ENCODE data around the gene TEN1.

TEN1 gene

GRCh38 chr17:76007131-76007849 lies 28.2 kb downstream of the TEN1 start:
- DNase-seq (ENCODE audit: low read depth), result no peak

- DNase-seq (ENCODE audit: low read depth), result no peak
These were observed 28.8 kb downstream of the TEN1 start for GRCh38 chr17:76007850-76008165.

GRCh38 chr17:76008208-76008607 lies 29.2 kb downstream of the TEN1 start:
- DNase-seq (ENCODE audit: low read depth), result no peak

DNA sequence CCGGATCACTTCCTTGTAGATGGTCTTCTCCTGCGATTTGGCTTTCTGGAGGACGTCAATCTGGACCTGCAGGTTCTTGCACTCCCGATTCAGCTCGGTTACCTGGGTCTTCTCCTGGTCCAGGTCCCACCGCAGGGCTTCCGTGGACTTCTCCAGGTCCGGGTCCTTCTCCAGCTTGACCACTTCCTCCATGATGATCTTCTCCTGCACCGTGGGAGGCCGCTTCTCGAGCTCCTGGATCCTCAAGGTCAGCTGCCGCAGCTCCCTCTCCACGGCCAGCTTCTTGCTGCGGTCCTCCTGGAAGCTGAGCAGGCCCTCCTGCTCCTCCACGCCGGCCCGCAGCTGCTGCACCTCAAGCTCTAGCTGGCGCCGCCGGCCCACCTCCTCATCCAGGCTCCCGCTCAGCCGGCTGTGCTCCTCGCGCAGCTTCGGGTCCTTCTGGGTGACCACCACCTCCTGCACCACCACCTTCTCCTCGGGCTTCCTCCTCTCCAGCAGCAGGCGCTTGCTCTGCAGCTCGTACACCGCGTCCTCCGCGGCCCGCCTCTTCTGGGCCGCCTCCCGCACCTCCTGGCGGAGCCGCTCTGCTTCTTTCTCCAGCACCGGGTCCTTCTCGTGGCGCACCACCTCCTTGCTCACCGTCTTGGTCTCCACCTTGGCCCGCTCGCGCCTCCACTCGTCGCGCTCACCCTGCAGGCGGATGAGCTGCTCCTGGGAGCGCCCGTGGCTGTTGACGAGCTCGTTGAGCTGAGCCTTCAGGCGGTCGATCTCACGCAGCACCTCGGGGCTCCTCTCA lies 29.8 kb downstream of the TEN1 start:
- no peak for DNase-seq (ENCODE audit: low read depth)

DNA sequence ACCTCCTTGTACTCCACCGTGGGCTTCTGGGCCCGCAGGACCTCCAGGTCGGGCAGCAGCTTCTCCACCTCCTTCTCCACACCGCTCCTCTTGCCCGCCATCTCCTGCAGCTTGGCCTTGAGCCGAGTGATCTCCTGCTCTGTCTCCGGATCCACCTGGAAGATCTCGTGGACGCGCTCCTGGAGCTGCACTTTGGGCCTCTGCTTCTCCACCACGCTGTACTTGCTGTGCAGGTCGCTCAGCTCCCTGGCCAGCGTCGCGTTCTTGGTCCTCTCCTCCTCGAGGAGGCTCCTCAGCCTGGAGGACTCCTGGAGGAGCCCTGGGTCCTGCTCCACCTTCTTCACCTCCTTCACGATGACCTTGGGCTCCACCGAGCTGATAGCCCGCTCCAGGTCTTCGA lies 30.4 kb downstream of the TEN1 start:
- DNase-seq (ENCODE audit: low read depth), result no peak

DNA sequence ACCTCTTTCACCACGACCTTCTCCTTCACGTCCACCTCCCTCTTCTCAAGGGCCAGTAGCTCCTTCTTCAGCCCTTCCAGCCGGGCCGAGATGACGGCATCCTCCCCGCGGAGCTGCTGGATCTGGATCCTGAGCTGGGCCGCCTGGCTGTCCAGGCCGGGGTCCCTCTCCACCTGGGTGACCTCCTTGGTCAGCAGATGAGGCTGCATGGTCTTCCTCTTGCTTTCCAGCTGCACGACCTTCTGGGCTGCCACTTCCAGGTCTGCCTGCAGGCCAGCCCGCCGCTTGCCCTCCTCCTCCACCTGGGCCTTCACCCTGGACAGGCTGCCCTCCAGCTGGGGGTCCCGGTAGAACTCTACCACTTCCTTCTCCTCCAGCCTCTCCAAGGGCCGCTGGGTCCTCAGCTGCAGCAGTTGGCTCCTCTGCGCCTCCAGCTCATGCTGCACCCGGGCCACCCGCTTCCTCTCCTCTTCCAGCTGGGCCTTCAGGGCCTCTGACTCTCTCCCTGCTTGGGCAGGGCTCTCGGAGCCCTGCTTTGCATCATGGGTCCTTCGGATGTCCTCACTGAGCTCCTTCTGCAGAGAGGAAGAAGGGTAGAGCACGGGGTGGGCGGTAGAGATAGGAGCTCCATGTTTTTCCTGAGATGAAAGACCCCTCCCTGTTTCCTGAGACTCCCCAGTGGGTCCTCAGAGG lies 31.1 kb downstream of the TEN1 start:
- no peak for DNase-seq (ENCODE audit: low read depth)

DNA sequence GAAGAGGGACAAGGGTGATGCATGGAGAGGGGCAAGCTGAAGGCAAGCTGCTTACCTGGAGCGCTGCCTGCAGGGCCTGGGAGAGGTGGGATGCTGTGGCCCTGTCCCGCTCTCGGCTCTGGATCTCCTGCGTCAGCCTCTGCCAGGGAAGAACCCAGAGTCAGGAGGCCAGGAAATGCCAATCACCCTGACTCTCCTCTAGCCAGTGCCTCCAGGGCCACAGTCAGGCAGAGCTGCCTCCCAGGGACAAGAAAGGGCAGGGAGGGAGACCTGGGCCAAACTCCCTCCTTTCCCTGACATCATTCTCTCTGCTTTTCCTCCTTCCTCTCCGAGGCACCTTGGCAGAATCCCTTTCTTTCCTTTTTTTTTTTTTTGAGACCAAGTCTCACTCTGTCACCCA lies 32.9 kb downstream of the TEN1 start:
- no peak for DNase-seq (ENCODE audit: low read depth)

GRCh38 chr17:76013377-76013932 lies 34.4 kb downstream of the TEN1 start:
- no peak for DNase-seq (ENCODE audit: low read depth)

GRCh38 chr17:76014100-76014924 lies 35.3 kb downstream of the TEN1 start:
- peak; percentile 67 for DNase-seq (ENCODE audit: low read depth)

GRCh38 chr17:76014925-76015261 lies 35.9 kb downstream of the TEN1 start:
- DNase-seq (ENCODE audit: low read depth), result no peak

DNA sequence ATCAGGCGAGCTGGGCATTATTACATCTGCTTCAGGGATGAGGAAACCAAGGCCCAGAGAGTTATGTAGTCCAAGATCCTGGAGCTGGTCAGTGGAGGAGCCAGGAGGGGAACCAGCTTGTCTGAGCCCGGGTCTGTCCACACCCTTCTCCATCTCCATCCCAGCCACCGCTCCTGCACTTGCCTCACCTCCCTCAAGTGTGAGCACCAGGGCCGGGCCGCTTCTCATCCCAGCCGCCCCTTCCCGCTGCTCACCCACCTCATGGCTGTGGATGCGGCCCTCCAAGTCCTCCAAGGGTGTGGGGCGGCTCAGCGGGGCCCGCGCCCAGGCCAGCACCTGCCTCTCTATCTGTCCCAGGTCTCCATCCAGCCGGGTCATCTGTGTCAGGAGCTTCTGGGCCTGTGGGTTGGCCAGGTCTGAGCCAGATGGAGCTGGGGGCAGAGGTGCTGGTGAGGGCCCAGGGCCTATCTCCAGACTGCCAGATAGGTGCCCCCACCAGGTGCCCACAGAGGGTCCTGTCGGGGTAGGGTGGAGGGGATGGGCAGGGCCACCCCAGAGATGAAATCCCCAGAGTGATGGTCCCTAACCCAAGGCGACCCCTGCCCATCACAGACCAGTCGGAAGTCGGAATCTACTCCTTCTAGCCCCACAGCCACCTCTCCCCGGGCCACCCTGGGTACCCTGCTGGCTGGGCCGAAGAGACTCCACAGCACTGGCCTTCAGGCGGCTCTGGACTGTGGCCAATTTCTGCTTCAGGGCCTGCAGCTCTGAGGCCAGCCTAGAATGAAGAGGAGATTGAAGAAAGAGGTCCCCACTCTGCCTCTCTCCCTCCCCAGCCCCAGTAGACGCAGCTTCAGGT lies 38.7 kb downstream of the TEN1 start:
- DNase-seq (ENCODE audit: low read depth), result no peak

GRCh38 chr17:76018340-76018680 lies 39.3 kb downstream of the TEN1 start:
- DNase-seq (ENCODE audit: low read depth), result no peak

DNA sequence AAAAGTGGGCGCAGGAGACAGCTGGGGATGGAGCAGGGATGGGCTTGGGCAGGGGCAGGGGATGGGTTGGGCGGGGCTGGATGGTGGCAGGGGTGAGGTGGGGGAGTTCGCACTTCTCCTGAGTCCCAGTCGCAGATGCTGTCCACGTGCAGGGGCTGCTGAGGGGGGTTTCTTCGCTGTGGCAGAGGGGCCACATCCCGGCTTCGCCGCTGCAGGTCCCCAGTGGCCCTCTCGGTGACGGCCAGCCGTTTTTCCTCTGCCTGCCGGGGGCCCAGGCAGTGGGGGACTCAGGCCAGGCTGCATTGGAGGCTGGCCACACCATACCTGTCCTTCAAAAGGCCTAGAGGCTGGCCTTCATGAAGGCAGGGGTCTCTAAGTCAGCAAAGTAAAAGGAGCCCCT lies 39.8 kb downstream of the TEN1 start:
- no peak for DNase-seq (ENCODE audit: low read depth)

- no peak for DNase-seq (ENCODE audit: low read depth)
These were observed 40.9 kb downstream of the TEN1 start for GRCh38 chr17:76019833-76020467.

- DNase-seq (ENCODE audit: low read depth), result no peak
These were observed 43.2 kb downstream of the TEN1 start for GRCh38 chr17:76022285-76022684.

DNA sequence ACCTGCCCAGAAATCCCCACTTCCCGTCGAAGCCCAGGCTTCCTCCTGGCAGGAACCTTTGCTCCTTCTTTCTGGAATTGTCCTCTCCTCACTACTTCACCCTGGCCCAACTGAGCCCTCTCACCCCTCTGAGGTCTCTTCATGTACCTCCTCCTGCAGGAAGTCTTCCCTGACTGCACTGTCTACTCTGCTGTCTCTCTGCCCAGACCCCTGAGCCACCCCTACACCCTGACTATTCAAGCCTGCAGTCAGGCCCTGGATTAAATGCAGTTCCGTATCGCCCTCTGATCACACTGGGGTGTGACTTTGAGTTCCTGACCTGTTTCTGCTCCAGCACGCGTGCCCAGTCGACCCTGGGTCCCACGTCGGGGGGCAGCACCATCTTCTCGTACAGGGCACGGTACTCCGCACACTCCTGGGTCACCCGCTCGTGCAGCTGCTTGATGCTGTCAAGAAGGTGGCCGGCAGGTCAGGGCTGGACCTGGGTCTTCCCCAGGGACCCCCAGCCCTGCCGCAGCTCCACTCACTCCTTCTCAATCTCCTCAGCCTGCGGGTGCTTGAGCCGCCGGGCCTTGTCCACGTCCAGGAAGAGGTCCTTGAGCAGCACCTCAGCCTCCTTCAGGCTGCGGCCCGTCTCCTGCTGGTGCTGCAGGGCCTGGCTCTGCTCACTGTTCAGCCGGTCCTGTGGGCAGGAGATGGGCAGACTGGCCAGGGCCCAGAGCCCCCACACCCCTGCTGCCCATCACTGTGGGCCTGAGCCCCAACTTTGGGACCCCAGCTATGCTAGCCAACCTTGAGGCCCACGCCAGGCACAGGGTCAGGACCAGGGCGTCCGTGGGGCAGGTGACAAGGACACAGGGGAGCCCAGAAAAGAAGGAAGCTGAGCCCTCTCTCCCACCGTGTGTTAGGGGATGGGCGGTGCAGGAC lies 44.2 kb downstream of the TEN1 start:
- DNase-seq (ENCODE audit: low read depth), result no peak

DNA sequence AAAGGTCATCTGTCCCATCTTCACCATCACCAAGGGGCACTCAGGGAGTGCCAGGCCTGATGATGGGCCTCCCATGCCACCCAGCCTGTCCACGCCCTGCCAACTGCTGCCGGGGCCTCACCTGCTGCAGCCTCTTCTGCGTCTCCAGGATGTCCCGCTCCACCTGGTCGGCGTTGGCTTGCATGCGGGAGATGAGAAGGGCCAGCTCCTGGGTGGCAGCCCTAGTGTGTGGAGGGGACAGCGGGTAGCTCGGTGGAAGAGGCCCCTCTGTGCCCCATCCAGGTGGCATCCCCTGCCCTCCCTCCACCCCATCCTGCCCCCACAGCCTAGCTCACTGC lies 44.8 kb downstream of the TEN1 start:
- DNase-seq (ENCODE audit: low read depth), result no peak

DNA sequence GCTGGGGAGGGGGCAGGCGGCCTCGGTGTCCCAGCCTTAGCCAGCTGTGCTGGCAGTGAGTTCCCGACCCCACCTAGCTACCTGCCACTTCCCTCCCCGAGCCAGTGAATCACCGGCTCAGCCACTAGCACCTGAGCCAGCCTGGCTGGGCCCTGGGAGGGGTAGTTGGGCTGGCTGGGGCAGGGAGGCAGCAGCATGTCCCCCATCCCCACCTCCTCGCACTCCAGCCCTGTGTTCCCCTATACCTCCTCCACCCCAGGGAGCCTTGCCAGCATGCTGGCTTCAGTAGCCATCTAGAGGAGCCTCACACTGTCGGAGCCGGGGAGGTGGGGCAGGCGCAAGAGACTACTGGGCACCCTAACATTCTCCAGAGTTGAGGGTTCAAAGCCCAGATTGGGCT lies 45.3 kb downstream of the TEN1 start:
- no peak for DNase-seq (ENCODE audit: low read depth)

DNA sequence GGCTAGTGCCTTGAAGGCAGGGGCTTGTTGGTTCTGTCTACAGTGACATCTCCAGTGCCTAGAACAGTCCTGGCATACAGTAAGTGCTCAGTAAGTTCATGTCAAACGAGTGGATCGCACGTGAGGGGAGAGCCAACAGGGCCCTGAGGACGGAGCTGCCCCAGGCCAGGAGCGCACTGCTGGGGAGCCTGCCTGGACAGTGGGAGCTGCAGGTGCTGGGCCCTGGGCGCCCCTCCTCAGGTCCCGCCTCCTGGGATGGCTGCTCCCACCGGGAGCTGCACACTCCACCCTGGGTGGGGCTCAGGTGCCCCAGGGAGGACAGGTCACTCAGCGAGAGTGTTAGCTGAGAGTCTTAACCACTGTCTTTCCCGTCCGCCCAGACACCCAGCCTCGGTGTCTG lies 46.3 kb downstream of the TEN1 start:
- DNase-seq (ENCODE audit: low read depth), result no peak

DNA sequence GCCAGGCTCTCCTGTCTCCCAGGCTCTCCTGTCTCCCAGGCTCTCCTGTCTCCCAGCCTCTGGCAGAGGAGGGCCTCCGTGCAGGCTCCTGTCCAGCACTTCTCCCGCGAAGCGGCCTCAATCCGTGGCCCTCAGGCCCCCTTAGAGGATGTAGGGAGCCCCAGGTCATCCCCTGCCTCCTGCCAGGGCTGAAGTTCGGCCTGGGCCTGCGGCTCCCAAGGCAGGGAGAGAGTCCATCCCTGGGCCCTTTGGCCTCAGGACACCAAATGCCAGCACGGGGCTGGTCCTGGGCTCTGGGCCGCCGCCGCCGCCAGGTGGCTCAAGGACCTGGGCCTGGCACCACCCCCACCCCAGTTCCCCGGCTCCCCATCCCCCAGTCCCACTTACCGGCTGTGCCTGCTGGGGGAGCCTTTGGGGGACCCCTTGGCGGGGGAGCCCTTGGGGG lies 47.7 kb downstream of the TEN1 start:
- DNase-seq (ENCODE audit: low read depth), result no peak

Data from activated gamma-delta T cell treated with anti-CD3 and anti-CD28 coated beads, Interleukin-2, amount 50 U/mL, for 16 hours (primary cell).